ENCODE measurements around the gene MGAT3.

The MGAT3 gene

DNA sequence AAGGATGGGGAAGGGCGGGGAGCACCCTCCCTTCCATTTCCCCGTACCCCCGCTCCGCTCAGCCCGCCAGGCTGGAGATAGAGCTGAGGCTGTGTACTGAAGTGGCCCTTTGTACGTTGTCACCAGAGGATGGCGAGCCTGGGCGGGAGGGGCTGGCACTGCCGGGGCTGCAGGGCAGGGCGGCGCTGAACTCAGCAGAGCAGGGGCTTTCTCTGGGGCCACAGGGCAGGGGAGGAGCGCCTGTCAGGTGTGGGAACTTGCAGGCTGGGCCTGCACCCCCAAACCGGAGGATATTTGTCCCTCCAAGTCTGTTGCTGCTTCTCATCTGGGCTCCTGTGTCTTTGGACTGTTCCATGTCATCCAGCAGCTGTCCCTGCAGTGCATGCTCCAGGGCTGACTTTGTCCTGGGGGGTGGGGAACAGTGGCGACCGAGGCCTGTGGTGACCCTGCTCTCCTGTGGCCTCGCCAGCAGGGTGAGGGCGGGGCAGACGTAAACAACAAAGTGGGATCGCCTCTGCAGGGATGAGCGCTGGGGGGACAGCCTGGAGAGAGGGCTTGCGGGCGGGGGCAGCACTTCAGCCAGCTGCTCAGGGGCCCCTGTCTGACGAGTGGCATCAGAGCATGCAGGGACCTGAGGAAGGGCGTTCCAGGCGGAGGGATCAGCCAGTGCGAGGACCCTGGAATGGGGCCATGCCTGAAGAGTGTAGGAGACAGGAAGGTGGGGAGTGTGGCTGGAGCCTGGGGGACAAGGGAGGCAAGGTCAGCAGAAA lies 13.1 kb downstream of the MGAT3 start:
- FAIRE-seq = no peak

DNA sequence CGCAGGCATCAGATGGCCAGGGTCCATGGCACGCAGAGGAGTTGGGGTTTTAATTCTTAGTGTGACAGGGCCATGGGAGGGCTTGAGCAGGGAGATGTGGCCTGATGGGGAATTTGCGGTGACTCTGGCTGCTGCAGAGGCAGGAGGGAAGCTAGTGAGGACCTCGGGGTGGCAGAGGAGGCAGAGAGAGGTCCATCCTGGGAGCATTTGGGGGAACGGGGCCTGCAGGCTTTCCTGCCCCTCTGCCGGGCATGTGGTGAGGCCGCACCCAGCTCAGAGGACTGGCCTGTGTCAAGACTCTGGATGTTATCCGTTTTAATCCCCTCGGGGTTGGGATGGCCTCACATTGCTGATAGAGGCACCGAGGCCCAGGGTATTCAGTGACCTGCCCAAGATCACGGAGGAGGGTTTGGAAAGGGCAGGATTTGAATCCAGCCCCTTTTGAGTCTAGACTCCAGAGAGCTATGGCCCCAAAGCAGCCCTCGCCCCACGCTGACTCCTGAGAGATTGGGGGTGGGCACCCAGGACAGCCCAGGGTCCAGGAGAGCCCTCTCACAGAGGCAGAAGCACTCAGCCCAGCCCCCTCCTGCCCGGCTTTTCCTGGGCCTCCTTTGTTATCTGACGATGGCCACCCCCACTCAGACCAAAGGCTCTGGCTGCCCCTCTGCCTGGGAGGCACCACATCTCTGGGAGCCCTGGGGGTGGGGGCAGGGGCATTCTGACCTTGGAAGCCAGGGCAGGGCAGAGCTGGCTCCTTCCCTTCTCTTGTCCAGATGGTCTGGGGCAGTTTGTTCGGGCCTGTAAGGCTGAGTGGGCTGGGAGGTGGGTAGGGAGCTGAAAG lies 13.9 kb downstream of the MGAT3 start:
- FAIRE-seq (no peak), DNase-seq (ENCODE audit: insufficient read length, low spot score) (no peak)

More for the DNA sequence above, 13.1 kb downstream of the MGAT3 start:
- DNase-seq (ENCODE audit: insufficient read length, low spot score) = no peak

DNA sequence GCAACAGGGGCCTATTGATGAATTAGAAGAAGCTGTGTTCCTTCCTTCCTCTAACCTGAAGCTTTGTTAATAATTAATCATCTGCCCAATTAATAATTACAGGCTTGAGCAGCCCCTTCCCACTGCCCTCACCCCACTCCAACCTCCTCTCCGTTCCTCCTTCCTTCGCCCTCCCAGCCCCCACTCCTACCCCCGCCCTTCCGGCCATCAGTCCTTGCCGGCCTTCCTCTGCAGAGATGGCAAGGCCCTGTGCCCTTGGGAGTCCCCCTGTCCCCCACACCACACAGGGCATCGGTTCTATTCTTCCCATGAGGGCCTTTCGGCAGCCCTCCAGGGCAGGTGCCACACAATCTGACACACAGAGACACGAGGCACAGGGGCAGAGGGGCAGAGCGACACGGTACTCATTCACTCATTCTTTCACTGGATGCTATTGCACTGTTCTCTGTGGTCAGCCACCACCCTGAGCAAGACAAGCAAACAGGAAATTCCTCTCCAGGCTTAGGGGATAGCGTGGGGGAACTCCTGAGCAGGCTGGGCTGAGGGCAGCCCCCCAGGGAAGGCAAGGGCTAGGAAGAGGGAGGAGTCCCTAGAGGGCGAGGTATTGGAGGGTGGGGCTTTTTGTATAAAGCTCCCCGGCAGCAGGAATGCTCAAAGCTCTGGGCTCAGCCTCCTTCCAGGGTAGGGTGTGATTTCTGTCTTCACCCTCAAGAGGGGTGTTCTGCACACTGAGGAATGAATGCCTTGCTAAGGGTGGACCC lies 14.7 kb downstream of the MGAT3 start:
- FAIRE-seq (peak; percentile 81), DNase-seq (ENCODE audit: insufficient read length, low spot score) (peak; percentile 68)

DNA sequence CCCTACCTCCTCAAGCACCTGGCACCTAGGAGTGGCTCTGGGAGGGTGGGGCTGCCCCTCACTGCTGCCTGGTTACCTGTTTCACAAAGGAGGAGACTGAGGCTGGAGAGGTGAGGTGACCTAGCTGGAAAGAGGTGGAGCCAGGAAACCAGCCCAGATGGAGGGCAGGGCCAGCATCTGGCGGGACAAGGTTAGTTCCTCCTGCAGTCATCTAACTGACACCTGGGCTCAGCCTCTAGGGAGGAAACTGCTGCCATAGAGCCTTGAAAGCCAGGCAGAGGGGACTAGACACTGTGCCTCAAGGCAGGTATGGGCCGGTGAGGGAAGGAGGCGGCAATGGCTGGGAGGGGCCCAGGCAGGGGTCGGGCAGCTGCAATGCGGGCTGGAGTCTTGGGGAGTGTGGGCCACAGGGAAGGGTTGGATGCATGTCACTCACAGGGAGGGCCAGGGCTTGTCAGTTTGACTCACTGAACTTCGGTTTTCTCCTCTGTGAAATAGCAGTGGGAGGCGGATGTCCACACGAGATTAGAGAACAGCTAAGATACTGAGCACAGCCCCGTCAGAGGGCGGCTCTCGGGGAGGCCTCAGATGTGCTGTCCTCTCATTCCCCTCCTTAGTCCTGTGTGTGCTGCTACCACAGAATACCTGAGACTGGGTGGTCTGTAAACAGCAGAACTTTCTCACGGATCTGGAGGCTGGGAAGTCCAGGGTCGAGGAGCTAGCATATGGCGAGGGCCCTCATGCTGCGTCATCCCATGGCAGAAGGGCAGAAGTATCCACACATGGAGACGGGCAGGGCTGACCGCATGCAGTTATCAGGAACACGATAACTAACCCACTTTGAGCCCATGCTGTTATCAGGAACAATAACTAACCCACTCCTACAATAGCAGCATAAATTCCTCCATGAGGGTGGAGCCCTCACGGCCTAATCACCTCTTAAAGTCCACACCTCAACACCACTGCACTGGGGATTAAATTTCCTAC lies 16.1 kb downstream of the MGAT3 start:
- DNase-seq (ENCODE audit: insufficient read length, low spot score) = no peak
- no peak for FAIRE-seq

DNA sequence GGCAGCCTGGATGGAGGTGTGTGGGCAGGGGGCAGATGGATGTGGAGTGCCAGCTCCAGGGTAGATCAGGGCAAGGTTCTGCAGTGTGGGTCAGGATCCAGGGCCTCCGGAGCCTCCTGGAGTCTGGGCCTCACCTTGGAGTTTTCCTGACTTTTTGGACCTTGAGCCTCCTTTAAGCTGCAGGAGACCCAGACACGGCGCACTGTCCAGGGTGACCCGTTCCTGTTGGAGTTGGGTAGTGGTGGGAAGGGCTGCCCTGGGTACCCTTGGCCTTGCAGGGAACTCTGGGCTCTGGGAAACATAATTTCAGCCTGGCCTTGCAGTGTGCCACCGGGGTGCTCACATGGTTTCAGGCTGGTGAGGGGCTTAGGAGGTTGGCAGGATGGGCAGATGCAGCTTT lies 17.0 kb downstream of the MGAT3 start:
- FAIRE-seq (no peak), DNase-seq (ENCODE audit: insufficient read length, low spot score) (no peak)

DNA sequence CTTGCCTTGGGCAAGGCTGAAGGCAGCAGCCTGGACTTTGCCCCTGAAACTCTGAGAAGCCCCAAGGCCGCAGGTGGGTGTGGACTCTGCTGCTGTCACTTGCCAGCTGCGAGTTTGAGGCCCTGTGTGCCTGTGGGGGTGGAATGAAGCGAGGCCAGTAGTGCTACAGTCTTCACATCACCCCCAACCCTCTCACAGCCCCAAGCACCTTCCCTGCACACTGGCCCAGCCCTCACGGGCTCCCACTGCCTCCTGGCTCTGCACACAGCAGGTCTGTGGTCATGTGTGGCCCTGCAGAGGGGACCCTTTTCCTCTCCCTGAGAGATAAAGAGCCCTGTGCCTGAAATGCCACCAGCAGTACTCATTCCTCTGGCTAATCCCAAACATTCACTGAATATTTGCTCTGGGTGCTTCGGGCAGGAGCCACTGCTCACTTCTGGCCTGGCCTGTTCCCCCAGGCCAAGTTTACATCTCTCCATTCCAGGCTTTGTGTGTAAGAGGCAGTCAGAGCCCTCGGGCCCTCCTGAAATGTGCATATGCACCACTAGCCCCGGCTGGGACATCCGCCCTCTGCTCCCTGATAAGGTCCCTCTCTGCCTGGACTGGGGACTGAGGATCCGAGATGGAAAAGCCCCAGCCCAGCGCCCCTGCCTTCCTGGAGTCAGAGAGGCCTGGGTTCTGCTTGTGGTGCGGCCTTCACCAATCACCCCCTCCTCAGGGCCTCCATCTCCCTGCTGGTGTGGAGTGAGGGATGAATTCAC lies 17.7 kb downstream of the MGAT3 start:
- FAIRE-seq = no peak
- no peak for DNase-seq (ENCODE audit: insufficient read length, low spot score)

DNA sequence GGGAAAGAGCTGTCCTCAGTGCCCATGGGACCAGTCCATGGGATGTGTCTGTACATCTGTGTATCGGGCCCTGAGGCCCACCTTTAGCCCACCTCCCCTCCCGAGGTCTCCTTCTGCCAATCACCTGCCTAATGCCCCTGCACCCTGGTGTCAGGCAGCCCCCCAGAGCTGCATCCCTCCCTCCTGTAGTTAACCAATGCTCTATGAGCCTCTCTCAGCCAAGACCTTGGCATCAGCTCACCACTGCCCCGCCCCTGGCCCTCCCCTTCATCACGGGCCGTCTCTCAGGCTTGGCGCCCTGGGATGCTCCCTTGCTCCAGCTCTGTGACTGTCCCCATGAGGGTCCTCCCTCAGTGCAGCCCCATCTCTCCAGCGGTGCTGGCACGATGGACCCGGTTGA lies 18.5 kb downstream of the MGAT3 start:
- DNase-seq (ENCODE audit: insufficient read length, low spot score) (no peak), FAIRE-seq (no peak)

DNA sequence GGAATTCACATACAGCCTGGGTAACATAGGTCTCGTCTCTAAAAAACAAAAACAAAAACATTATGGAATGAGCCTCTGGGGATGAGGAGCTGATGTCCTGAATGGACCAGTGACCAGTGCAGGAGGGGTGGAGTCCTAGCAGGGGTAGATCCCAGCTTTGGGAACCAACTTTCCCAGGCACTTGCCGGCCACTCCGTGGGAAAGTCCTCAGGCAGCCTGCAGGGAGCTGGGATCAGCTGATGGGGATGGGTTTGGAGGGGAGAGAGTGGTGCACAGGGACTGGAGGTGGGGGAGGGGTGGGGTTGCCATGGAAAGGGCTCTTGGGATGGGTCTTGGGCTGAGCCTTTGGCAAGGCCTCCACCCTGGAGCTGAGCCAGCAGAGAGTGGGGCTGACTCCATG lies 19.1 kb downstream of the MGAT3 start:
- DNase-seq (ENCODE audit: insufficient read length, low spot score) (no peak), FAIRE-seq (no peak)

DNA sequence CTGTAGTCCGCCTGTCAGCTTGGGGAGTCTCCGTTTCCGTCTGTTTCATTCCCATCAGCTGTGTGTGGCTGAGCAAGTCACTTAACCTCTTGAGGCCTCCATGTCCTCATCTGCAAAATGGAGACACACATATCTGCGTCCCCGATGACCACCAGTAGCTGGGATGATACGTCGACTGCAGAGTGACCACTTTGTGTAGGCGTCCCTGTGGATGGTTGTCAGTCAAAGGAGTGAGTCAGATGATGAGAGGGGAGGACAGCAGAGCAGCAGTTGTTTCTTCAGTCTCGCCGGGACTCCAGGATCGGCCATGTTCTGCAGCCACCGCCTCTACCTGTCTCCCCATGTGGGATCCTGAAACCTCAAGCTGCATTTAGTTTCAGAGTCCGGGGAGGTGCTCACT lies 19.9 kb downstream of the MGAT3 start:
- no peak for FAIRE-seq

DNA sequence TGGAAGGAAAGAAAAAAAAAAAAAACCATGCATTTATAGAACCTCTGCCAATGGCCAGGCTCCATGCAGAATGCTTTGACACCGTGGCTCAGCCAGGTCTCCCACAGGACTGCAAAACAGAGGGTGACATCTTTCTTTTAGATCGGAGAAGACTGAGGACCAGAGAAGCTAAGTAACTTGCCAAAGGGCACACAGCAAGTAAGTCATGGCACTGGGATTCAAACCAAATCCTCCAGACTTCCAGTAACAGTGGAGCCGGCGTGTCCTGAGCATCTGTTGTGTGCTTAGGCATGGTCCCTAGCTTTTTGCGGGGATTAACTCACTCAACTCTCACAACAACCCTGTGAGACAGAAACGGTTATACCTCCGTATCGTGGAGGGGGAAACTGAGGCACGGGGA lies 20.7 kb downstream of the MGAT3 start:
- DNase-seq (ENCODE audit: insufficient read length, low spot score) (no peak), FAIRE-seq (no peak)

More for the DNA sequence above, 19.9 kb downstream of the MGAT3 start:
- no peak for DNase-seq (ENCODE audit: insufficient read length, low spot score)

DNA sequence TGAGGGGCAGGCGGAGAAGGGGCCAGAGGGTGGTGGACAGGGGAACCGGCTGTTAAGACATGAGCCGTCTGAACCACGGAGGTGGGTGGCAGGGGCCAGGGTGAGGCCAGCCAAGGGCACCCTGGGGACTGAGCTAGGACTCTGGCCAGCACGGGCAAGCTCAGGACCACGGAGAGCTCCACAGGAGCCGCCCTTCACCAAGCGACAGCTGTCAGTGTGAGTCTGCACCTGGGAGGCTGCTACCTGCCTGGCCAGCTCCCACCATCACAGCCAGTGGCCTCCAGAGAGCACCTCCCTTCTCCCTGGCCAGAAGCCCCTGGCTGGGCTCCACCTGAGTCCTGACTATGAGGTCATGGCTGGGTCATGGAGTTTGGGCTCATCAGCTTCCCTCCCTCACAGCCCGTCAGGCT lies 21.6 kb downstream of the MGAT3 start:
- no peak for FAIRE-seq
- DNase-seq (ENCODE audit: insufficient read length, low spot score) = no peak

DNA sequence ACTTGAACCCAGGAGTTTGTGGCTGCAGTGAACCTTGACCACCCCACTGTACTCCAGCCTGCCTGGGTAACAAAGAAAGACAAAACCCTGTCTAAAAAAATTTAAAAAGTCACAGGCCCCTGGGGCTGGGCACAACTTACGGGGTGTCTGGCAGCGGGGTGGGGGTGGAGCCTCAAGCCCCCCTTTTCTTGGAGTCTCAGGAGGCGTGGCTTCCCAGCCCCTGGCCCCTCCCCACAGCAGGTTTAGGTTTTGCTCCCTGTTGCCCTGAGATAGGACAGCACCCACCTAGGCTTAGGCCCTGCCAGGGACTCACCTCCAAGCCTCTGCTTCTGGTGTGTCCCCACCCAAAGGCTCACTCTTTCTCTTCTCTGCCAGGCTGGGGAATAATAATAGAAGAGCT lies 22.4 kb downstream of the MGAT3 start:
- FAIRE-seq = no peak
- no peak for DNase-seq (ENCODE audit: insufficient read length, low spot score)

DNA sequence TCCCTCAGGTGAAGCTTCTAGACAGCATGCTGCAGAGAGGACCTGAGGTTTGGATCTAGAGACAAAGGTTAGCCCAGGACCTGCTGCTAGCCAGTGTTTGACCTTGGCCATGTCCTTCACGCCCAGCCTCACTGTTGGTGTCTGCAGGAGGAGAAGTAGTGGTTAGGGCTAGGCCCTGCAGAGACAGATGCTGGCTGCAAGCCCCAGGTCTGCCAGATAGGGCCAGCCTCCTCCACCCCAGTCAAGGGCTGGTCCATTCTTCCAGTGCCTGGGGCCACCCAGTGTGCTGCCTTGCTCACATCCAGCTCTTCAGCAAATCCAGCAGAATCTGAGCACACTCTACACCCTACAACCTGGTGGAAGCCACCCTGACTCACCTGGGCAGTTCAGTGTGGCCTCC lies 23.7 kb downstream of the MGAT3 start:
- DNase-seq (ENCODE audit: insufficient read length, low spot score) (no peak), FAIRE-seq (no peak)

DNA sequence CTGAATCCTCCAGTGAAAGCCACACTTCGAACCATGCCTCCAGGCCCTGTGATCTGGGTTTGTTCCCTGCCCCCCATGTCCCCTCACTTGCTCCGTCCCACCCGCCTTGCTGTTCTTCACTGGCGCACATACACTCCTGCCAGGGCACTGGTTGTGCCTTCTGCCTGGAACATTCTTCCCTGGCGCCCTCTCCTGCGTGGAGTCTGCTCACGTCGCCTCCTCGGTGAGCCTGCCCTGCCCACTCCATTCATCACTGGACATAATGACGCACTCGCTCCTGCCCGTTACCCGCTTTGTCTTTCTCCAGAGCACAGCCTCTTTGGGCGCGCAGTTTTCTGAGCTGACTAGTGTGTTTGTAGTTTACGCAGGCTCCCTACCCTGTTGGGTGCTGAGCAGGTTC lies 24.2 kb downstream of the MGAT3 start:
- no peak for FAIRE-seq
- no peak for DNase-seq (ENCODE audit: insufficient read length, low spot score)

DNA sequence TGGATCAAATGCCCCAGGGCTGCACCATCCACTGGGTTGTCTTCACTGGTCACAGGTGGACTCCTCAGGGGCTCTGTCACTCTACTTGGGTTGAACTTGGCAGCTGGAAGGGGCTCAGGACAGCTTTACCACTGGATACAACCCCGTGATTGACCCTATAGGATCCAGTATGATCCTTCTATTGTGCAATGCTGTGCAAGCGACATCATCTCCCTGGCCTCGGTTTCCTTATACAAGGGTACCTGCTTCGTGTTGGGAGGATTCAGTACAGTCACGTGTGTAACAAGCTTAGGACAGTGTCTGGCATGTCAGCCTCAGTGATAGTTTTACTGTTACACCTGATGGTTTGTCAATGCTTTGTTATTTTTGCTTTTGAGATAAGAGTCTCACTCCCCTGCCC lies 24.8 kb downstream of the MGAT3 start:
- no peak for DNase-seq (ENCODE audit: insufficient read length, low spot score)
- no peak for FAIRE-seq

DNA sequence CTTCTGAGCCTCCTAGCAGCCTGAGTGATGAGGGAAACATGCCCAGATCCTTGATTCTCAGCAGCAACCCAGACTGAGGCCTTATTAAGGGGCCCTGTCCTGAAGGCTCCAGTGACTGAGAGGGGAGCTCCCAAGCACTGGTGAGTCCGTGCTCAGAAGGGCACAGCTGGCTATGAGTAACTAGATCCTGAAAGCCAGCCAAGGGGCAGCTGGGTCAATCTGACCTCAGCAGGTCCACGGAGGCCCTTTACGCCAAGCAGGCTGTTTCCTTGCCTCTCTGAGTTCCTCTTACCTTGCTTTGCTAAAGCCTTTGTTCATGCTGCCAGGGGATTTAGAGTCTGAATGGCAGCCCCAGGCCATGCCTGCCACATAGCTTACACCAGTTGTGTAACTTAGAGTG lies 26.0 kb downstream of the MGAT3 start:
- no peak for DNase-seq (ENCODE audit: insufficient read length, low spot score)

DNA sequence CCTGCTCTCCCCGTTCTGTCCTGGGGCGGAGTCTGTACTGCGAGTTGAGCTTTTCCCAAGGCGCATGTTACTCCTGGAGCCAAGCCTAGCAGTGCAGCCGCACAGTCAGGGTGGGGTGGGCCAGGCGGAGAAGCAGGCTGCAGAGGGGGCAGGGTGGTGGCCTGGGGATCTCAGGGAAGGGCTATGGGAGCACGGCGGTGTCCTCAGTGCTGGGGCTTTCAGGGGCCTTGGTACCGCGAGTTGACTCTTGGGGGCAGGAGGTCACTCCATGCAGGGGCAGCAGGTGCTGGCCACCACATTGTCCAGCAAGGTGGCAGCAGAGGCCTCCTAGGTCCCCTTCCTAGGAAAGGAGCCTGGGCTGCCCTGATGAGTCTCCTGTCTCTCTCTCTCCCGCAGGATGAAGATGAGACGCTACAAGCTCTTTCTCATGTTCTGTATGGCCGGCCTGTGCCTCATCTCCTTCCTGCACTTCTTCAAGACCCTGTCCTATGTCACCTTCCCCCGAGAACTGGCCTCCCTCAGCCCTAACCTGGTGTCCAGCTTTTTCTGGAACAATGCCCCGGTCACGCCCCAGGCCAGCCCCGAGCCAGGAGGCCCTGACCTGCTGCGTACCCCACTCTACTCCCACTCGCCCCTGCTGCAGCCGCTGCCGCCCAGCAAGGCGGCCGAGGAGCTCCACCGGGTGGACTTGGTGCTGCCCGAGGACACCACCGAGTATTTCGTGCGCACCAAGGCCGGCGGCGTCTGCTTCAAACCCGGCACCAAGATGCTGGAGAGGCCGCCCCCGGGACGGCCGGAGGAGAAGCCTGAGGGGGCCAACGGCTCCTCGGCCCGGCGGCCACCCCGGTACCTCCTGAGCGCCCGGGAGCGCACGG lies 30.4 kb downstream of the MGAT3 start:
- DNase-seq (ENCODE audit: insufficient read length, low spot score) (no peak), FAIRE-seq (no peak)

More for the DNA sequence above, 26.0 kb downstream of the MGAT3 start:
- FAIRE-seq = no peak

DNA sequence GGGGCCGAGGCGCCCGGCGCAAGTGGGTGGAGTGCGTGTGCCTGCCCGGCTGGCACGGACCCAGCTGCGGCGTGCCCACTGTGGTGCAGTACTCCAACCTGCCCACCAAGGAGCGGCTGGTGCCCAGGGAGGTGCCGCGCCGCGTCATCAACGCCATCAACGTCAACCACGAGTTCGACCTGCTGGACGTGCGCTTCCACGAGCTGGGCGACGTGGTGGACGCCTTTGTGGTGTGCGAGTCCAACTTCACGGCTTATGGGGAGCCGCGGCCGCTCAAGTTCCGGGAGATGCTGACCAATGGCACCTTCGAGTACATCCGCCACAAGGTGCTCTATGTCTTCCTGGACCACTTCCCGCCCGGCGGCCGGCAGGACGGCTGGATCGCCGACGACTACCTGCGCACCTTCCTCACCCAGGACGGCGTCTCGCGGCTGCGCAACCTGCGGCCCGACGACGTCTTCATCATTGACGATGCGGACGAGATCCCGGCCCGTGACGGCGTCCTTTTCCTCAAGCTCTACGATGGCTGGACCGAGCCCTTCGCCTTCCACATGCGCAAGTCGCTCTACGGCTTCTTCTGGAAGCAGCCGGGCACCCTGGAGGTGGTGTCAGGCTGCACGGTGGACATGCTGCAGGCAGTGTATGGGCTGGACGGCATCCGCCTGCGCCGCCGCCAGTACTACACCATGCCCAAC lies 31.2 kb downstream of the MGAT3 start:
- FAIRE-seq = no peak

More for the DNA sequence above, 31.2 kb downstream of the MGAT3 start:
- DNase-seq (ENCODE audit: insufficient read length, low spot score) = no peak

Measured in HTR-8/SVneo (cell line).